Activated CD4-positive, alpha-beta T cell treated with anti-CD3 and anti-CD28 coated beads for 24 hours (primary cell): ENCODE data around the gene DCAF8.
"Not testable (repeated sequence)": the region's sequence is repeated elsewhere in the genome, so short reads cannot be mapped to it uniquely, and the experiment has no call there.

Experiments used
- DNase-seq, 2 donors: peaks; one replicate each; pipeline ENCODE4 v3.0.0-alpha.2; 2020; ENCODE audit warnings: low read depth in 2 of 2

Gene DCAF8

DNA sequence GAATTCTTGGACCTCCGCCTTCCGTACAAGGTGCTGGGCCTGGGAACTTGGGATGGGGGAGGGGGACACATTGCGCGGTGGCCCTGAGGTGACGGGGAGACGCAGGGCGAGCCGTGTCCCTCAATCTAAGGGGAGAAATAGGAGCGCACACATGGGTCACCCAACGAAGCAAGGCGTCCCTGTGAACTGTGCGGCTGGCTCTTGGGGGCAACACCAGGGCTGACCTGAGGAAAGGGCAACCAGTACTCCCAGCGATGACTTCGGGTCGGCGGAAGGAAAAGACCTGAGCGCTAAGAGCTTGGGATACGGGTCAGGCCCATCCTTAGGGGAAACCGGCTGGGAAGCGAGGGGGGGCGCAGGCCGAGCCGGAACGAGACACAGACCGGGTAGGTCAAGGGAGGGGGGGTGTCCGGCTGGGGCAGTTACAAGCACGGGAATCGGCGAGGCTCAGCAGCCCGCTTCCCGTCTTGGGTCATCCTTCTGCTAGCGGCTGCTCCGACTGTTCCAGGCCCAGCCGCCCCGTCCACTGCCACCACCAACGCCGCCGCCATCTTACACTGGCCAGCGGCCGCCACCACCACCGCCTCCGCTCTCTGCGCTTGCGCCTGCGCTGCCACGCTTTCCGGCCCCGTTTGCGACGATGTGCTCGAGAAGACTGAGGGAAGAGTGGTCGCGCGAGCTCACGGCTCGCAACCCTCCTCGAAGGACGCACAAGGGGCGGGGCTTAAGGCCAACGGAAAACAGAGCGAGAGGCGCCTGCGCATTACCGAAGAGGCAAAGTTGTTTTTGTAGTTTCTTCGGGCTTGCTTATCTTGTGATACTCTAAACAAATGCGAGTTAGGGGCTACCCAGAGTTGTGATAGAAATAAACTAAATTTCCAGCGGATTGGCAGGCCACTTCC is at the start of gene DCAF8:
Gene DCAF8 (minus strand): TSS at position 657 of the 902 bp plus-strand sequence. CDS start 18,541 bp downstream, outside the sequence.
- peak; percentile 96 to 98 for DNase-seq

DNA sequence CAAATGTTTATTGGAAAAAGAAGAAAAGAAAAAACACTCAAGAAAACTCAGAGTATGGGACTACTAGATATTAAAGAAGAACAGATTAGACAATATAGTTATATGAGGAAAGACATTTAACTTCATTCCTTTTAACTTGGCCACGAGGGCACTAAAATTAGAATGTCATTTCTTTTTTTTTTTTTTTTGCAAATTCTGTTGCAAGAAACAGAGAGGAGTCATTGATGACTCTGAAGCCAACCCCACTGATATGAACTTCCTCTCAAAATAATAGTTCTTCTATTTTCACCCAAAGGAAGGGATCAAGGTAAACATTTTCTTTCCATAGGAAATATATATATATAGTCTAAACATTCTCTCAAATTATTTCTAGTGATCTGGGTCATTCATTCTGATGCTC is 47.2 kb upstream of the DCAF8 start:
- DNase-seq = no peak

DNA sequence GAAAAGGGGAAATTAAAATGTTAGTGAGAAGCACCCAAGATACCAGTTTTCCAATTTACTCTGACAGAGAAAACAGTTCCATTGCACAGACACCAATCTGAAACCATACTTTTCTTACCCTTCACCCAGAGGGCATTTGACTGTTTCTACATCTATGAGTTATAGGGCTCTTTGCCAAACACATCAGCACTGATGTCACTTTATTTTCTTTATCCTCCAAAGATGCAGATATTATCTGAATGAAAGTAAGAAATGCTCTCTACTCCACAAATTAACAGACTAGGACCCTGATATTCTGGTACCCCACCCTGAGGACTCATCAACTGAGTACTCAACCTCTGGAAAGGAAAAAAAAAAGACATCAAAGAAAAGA is 46.8 kb upstream of the DCAF8 start:
- DNase-seq = no peak

DNA sequence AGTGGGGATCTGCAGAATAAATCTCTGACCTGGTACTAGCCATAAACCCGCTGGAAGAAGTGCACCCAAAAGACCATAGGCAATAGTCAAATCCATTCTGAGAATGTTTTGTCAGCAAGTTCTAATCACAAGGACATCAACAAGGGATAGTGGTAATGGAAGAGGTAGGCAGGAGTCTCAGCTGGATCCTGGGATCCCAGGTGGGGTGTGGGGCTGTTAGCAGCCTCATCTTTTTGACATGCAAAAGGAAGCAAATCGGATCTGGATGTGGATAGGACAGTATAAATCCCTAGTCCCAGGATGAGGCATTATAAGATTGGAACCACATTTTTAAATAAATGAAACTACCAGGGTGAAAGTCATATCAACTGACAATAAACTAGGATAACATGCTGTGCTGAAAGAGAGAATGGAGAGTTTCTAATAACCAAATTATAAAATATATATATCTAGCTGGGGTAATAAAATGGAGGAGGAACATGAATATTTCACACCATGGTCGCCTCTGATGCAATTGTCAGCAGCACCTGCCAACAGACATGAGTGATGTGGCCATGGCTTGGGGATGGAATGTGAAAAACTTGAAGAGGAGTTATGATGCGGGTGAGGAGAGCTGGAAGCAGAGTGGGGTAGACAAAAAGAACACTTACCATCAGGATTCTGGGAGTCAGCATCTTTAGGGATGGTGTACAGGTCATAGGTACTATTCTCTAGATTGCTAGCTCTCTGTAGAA is 46.3 kb upstream of the DCAF8 start:
- DNase-seq = no peak

GRCh38 chr1:160307118-160307791 is 44.9 kb upstream of the DCAF8 start:
- DNase-seq = no peak

DNA sequence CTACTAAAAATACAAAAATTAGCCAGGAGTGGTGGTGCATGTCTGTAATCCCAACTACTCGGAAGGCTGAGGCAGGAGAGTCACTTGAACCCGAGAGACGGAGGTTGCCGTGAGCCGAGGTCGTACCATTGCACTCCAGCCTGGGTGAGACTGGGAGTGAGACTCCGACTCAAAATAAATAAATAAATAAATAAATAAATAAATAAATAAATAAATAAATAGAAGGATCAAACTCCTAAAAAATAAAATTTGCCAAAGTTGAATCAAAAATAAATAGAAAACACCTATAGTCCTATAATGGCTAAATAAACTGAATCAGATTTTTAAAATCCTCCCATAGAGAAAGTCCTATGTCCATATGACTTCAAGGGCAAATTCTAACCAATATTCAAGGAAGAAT is 37.8 kb upstream of the DCAF8 start:
- no peak for DNase-seq

DNA sequence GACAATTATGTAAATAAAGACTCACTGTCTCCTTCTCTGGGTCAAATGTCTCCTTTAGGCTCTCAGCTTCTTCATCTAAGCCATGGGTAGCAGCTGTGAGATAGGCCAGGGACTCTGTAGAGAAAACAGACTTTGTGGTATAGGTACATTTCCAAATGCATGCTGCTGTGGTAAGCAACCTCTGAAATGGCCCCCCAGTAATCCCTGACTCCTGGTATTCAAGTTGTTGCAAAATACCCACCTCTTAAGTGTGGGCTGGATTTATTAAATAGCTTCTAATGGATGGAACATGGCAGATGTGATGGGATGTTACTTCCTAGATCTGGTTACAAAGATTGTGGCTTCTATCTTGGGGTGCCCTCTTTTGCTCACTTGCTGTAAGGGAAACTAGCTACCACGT is 33.7 kb upstream of the DCAF8 start:
- DNase-seq = no peak

DNA sequence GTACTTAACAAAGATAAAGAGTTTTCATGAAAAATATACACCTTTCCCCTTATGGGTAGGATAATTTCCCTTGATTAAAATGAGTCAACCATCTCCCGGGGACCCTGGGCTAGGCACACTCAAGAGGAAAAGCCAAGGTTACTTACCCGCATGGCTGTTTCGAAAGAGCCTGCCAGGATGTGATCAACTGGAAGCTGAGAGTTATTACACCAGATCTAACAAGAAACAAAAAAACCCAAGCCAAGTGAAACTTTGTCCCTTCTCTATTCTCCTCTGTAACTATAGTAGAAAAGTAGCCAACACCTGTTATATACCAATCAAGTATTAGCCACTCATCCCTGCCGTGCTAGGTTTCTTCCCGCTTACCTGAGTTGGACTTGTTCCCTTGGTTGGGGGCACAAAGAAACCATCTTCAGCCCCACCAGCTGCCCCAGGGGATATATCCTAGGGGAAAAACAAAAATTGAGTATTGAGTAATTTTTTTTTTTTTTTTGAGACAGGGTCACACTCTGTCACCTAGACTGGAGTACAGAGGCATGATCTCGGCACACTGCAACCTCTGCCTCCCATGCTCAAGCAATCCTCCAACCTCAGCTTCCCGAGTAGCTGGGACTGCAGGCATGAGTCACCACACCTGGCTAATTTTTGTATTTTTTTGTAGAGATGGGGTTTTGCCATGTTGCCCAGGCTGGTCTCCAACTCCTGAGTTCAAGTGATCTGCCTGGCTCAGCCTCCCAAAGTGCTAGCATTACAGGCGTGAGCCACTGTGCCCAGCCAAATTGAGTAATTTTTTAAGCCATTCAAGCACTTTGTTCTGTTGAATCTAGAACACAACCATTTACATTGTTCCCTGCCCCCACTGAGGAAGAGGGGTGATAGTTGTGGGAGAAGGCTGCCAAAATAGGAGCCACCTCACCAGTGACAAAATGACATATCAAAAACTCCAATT is 30.9 kb upstream of the DCAF8 start:
- DNase-seq = no peak

DNA sequence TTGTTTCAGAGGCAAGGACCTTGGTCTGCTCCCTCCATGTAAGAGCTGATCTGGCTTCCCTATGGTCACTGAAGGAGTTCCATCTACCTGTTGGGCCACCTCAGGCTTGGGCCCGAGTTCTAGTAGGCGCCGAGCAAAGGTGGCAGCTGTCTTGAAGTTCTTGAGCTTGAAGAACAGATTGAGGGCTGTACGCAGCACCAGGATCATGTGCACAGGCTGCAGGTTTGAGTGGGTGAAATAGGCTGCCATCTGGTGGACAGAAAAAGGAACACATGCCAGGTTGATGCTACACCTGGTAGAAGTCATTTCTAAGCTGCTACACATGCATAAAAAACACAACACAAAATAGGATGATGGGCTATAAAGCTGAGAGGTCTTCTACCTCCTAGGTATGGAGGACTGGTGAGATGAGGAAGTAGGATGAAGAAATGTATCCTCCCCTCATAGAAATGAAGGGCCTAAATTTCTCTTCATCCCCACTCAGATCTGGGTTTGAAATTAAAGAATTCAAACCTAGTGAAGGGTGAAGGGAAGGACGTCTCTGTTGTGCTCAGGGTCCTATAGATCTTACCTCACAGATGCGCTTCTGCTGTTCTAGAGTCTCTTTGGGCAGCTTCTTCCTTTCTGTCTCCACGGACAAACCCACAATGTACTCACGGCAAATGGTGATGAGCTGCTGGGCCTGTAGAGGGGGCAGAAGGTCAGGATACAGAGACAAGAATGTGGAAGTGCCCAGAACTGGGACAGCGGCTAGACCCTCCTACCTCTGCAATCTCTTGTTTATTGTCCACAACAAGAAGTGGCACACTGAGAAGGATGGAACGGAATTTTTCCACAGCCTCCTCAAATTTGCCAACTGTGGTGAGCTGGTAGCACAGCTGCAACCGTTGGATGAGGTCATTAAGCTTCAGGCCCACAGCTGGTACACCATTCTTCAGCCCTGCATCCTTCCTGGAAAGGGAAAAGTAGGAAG is 29.2 kb upstream of the DCAF8 start:
- DNase-seq = peak; percentile 42 to 43

GRCh38 chr1:160287769-160288168 is 25.4 kb upstream of the DCAF8 start:
- DNase-seq = not testable (repeated sequence)

DNA sequence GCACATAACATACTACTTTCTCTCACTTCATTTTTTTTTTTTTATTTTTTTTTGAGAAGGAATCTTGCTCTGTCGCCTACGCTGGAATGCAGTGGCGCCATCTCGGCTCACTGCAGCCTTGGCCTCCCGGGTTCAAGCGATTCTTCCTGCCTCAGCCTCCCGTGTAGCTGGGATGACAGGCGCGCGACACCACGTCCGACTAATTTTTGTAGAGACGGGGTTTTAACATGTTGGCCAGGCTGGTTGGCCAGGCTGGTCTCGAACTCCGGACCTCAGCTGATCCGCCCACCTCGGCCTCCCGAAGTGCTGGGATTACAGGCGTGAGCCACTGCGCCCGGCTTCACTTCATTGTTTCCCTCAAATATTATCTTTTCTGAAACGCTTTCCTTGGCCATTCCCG is 23.2 kb upstream of the DCAF8 start:
- DNase-seq = no peak

DNA sequence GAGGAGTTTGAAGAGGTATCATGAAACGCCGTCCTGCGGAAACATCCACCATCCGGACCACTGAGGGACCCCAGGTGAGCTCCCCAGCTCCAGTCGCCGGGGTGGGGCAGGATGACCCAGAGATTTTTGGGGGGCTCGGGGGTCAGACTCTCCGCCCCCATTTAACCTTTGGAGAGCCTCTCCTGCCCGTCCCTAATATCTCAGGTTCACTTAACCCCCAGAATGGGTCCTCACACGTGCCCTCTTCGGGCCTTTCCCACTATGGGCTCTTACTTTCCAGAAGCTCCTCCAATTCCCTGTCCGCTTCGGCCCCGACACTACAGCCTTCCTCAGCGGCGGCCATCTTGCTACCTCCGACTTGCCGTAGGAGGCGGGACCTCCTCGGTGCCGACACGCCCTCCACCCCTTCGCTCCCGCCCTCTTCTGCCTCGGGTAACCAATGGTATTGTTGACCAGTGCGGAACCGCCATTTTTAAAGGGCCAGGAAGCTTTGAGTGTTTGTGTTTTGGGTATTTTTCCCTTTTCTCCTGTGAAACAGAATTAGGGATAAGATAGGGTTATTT is 22.5 kb upstream of the DCAF8 start, which contains the start of gene PEX19:
Gene PEX19 (minus strand): TSS at position 352 of the 563 bp plus-strand sequence. CDS start 9 bp downstream, at position 343.
- DNase-seq = peak; percentile 91 to 92

DNA sequence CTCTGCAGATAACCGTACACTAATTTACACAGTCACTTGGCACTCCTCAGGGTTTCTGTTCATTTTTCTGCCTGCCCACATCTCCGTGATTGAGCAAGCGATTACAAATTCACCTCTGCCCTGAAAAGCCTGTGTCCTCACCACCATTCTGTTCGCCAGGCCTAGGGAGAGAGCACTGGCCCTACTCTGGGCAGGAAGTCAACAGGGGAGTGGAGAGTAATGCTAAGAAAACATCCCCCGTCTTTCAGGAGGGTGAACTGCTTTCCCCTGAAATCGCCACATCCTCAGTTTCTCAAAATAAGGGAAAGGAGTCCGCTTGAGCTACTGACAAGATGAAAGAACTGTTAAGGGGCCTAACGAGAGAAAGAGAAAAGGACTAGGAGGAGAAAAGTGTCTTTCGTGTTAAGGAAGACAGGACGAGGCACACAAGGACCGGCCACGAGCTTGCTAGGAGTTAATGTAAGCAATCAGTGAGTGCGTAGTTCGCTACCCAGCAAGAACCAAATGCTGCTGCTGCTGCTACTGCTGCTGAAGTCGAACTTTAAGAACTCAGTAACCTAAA is 22.0 kb upstream of the DCAF8 start:
- no peak for DNase-seq

DNA sequence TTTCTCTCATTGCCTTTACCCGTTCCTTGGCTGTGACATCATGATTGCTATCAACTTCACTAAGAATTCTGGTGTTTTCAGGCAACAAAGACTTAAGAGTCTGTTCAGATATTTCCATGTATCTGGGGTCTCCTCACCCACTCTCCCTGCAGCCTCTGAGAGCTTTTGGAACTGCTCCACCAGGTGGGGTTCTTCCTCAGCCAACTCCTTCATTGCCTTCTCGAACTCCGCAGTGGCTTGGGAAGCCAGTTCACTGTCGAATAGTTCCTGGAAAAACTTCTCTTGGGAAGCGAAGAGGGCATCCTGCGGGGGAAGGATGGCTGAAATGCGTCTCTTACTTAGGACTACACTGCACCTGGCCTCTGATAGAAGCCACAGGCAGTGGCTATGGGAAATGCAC is 20.5 kb upstream of the DCAF8 start:
- DNase-seq = no peak

DNA sequence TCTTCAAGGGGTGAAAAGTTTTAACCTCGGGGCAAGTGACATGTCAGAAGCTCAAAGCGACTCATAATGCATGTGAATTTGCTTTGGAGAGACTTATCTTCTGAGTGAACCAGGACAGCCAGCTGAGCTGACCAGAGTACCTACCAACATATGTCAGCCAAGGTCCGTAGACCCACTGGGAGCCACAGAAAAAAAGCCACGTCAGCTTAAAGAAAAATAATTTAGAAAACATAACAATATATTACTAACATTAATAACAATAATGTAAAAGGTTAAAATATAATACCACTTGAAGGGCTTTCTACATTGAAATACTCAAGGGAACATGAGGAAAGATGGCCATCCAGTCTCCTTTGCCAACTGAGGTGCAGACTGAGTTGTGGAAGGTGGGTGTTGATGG is 15.6 kb upstream of the DCAF8 start:
- no peak for DNase-seq

- DNase-seq = no peak
Observed at GRCh38 chr1:160277330-160277729, 15.0 kb upstream of the DCAF8 start.

DNA sequence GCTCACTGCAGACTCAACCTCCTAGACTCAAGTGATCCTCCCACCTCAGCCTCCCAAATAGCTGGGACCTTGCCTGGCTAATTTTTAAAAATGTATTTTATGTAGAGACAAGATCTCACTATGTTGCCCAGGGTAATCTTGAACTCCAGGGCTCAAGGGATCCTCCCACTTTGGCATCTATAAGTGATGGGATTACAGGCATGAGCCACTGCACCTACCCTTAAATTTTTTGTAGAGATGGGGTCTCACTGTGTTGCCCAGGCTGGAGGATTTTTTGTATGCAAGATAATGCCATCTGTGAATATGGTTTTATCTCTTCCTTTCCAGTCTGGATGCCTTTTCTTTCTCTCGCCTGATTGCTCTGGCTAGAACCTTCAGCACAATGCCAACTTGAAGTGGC is 8.7 kb upstream of the DCAF8 start:
- DNase-seq = no peak

DNA sequence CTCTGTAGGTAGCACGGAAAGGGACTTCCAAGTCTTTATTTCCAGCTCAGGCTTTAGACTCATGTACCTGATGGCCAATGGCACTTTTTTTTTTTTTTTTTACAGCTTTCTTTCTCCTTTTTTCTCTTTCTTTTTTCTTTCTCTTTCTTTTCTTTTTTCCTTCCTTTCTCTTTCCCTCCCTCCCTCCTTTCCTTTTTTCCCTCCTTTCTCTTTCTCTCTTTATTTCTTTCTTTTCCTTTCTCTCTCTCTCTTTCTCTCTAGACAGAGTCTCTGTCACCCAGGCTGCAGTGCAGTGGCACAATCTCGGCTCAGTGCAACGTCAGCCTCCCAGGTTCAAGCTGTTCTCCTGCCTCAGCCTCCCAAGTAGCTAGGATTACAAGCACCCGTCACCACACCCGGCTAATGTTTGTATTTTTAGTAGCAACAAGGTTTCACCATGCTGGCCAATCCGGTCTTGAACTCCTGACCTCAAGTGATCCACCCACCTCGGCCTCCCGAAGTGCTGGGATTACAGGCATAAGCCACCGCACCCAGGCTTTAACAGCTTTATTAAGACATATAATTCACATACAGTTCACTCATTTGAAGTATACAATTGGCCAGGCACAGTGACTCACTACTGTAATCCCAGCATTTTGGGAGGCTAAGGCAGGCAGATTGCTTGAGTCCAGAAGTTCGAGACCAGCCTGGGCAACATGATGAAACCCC is 5.1 kb upstream of the DCAF8 start:
- no peak for DNase-seq
